ENCODE data around the gene FCN3. TPM values are rescaled to one million over a fixed set of nuclear protein-coding genes. Genes with fewer than 3 reads are reported as not detected.

Gene FCN3
- total and polyA plus RNA-seq, 2 donors (not counting 3 experiments of a cell fraction or from before 2014, with no cell fraction given), result 0.15 TPM; not detected in 1

DNA sequence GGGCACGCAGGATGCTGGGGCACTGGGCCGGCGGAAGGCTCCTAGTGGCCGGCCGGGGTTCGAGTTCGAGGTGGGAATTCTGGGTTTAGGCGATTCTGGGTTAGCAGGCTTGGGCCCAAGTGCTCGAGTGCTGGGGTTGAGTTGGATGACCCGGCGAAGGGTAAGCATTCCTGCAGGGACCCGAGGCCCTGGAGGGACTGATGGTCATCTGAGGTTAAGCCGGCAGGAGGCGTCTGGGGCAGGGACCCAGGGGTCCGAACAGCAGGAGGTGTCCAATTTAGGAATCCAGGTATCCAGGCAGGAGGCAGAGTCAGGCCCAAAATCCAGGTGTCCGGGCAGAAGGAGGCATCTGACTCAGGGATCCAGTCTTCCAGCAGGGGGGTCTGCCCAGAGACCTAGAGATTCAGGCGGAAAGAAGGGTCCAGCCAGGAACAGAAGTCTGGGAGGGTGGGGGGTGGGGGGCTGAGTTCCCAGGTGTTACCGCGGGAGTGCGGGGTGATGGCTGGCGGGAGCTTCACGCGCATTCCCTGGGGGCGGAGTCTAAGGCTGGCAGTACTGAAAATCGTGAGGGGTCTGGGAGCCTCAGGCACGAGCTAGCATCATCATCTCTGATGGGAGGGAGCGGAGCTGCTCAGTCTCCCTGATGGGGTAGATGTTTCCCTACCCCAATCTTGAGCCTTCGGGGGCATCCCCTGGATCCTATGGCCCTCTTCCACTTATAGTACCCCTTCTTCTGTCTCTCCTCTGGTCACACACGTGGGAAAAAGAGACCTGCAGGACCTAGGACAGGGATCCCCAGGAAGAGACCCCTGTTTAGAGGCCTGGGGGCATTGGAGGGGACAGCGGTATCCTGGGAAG, 18.4 kb upstream of the FCN3 start:
- Histone ChIP-seq H3K9me1 (replicated peaks; ENCODE audit: control insufficient read depth, extremely low read depth, insufficient read depth, low read length) (no peaks in the 10 kb centered on the region), H3K9ac (replicated peaks; ENCODE audit: extremely low read depth, insufficient read depth, low read length) (peak overlapping the region; percentile 87), H3K4me2 (ENCODE audit: insufficient read depth, low read length) (peak overlapping the region; percentile 84), H3K4me3 (replicated peaks in 1 of 3; ENCODE audit: insufficient read depth in 1 of 3, low read depth in 1 of 3, low read length in 3 of 3) (peak overlapping the region; percentile 46 to 80 (median 70)), H3K79me2 (ENCODE audit: control insufficient read depth, insufficient read depth, low read length) (peaks cover 5% of the 10 kb centered on the region), H4K20me1 (replicated peaks; ENCODE audit: control insufficient read depth, extremely low read depth, insufficient read depth, low read length) (no peaks in the 10 kb centered on the region), H3K4me1 (ENCODE audit: control insufficient read depth, extremely low read depth, insufficient read depth, low read length) (peaks cover 21% of the 10 kb centered on the region), H3K27me3 (ENCODE audit: control insufficient read depth in 2 of 2, insufficient read depth in 2 of 2, low read length in 2 of 2) (no peaks in the 10 kb centered on the region), H3K36me3 (ENCODE audit: control insufficient read depth in 2 of 2, extremely low read depth in 1 of 2, insufficient read depth in 2 of 2, low read length in 2 of 2) (no peaks in the 10 kb centered on the region), H3K9me3 (replicated peaks; ENCODE audit: control insufficient read depth, insufficient read depth, low read length) (no peaks in the 10 kb centered on the region), H3K27ac (ENCODE audit: insufficient read depth, low read depth, low read length) (peak overlapping the region; percentile 73), H2AFZ (ENCODE audit: low read depth, low read length) (peak overlapping the region; percentile 91)
- intact Hi-C loops (cut with micrococcal nuclease), result loop anchor here (1.0 to 10.0 kb wide), 7 partner anchors 27 to 351 kb away; partner anchors contain the start of genes MAP3K6 and TMEM222
- dilution Hi-C loops (cut with MboI; ENCODE audit: extremely low pct_ligation_motif_present, low sequenced_read_pairs), result no loop called here
- TF ChIP-seq MYC (IDR thresholded peaks at IDR 0.05; ENCODE audit: low read depth, low read length), result no peak
- TF ChIP-seq, protein P1, sequence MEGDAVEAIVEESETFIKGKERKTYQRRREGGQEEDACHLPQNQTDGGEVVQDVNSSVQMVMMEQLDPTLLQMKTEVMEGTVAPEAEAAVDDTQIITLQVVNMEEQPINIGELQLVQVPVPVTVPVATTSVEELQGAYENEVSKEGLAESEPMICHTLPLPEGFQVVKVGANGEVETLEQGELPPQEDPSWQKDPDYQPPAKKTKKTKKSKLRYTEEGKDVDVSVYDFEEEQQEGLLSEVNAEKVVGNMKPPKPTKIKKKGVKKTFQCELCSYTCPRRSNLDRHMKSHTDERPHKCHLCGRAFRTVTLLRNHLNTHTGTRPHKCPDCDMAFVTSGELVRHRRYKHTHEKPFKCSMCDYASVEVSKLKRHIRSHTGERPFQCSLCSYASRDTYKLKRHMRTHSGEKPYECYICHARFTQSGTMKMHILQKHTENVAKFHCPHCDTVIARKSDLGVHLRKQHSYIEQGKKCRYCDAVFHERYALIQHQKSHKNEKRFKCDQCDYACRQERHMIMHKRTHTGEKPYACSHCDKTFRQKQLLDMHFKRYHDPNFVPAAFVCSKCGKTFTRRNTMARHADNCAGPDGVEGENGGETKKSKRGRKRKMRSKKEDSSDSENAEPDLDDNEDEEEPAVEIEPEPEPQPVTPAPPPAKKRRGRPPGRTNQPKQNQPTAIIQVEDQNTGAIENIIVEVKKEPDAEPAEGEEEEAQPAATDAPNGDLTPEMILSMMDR (IDR thresholded peaks at IDR 0.05; ENCODE audit: extremely low read depth in 1 of 2, insufficient read depth in 1 of 2, low read depth in 1 of 2, low read length in 2 of 2), result peak; percentile 14 to 38
- ChIA-PET POLR2A (no interaction called here), CTCF (interaction anchor here (1.0 to 6.6 kb wide), 4 partner anchors 27 to 214 kb away, joined by 3 to 45 read pairs (median 4); partner anchors contain the start of gene MAP3K6)
- BruUV-seq (replicated peaks), result no TSS peak
- DNase-seq (ENCODE audit: low read depth, low spot score) (no peak), FAIRE-seq (no peak)
